ENCODE data around the gene ST7. TPM values are rescaled to one million over a fixed set of nuclear protein-coding genes. Genes with fewer than 3 reads are reported as not detected.

Gene ST7
- total RNA-seq, 1 donor from 2014 or later: 48.6 TPM

DNA sequence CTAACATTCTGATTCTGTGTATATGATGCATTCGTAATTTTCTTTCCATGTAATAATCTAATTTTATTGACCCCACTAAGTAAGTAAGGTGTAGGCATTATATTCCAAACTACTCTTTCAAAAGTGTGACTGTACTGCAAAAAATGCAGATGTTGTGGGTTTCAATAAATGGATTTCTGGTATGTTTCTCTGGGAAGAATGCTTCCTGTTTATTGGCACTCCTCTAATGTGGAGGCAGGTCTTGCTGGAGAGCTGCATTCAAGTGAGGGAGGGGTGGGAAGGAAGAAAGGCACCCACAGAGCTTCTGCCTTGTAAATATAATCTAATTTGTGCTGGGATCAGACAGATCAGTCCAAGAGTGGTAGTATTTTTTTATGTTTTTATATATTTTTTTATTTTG is 23.9 kb downstream of the ST7 start:
- no peak for ATAC-seq
- no peak overlapping the region for H3K4me3 ChIP-seq
- intact Hi-C loops (cut with DNase I): no loop called here
- TF ChIP-seq, protein P1, sequence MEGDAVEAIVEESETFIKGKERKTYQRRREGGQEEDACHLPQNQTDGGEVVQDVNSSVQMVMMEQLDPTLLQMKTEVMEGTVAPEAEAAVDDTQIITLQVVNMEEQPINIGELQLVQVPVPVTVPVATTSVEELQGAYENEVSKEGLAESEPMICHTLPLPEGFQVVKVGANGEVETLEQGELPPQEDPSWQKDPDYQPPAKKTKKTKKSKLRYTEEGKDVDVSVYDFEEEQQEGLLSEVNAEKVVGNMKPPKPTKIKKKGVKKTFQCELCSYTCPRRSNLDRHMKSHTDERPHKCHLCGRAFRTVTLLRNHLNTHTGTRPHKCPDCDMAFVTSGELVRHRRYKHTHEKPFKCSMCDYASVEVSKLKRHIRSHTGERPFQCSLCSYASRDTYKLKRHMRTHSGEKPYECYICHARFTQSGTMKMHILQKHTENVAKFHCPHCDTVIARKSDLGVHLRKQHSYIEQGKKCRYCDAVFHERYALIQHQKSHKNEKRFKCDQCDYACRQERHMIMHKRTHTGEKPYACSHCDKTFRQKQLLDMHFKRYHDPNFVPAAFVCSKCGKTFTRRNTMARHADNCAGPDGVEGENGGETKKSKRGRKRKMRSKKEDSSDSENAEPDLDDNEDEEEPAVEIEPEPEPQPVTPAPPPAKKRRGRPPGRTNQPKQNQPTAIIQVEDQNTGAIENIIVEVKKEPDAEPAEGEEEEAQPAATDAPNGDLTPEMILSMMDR (IDR thresholded peaks at IDR 0.05): no peak
- no peak overlapping the region for H3K27ac ChIP-seq
- no peak for DNase-seq
- H3K4me1 ChIP-seq: no peaks in the 10 kb centered on the region
- H3K9me3 ChIP-seq: no peaks in the 10 kb centered on the region
- H3K36me3 ChIP-seq: peaks cover 6% of the 10 kb centered on the region
- H3K27me3 ChIP-seq: no peaks in the 10 kb centered on the region

DNA sequence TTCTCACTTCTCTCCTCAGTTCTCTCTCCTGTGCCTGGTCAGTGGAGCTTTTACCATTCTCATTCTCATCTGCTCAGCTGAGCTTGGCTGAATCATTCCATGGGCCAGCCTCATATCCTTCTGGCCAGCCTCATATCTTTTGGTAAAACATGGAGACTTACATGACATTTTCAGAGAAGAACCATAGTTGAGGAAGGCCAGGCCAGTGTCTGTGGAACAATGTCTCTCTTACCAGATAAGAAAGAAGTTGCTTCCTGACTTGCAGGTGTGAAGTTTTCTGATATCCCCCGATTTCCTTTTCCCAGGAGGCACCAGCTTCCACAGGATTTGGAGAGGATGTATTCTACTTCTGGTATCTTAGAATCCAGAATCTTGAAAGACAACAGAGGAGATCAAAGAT is 24.7 kb downstream of the ST7 start:
- no peak overlapping the region for H3K4me3 ChIP-seq
- DNase-seq (no peak), ATAC-seq (no peak)
- H3K4me1 ChIP-seq: no peaks in the 10 kb centered on the region
- no peaks in the 10 kb centered on the region for H3K9me3 ChIP-seq
- TF ChIP-seq, protein P1 (IDR thresholded peaks at IDR 0.05): no peak
- no peaks in the 10 kb centered on the region for H3K27me3 ChIP-seq
- intact Hi-C loops (cut with DNase I): no loop called here
- peaks cover 1% of the 10 kb centered on the region for H3K36me3 ChIP-seq
- H3K27ac ChIP-seq: no peak overlapping the region

DNA sequence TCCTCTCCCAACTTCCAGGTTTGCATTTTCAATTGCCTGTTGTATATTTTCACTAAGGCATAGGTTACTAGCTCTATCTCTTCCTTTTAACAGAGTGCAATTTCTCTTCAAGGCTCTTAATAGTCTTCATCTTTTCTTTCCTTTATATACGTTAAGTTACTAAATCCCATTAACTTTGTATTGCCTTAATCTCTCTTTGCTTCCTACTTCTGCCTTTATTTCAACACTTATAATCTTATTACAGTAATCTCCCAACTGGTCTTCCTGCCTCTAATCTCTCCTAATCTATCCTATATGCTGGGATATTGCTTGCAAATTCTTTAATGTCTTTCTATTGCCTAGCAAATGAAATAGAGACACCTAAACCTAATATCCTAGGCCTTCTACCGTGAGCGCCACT is 26.1 kb downstream of the ST7 start:
- TF ChIP-seq, protein P1 (IDR thresholded peaks at IDR 0.05): no peak
- no peaks in the 10 kb centered on the region for H3K9me3 ChIP-seq
- intact Hi-C loops (cut with DNase I): no loop called here
- H3K4me3 ChIP-seq: no peak overlapping the region
- no peaks in the 10 kb centered on the region for H3K27me3 ChIP-seq
- ATAC-seq: no peak
- H3K4me1 ChIP-seq: no peaks in the 10 kb centered on the region
- no peak overlapping the region for H3K27ac ChIP-seq
- DNase-seq: no peak
- no peaks in the 10 kb centered on the region for H3K36me3 ChIP-seq

DNA sequence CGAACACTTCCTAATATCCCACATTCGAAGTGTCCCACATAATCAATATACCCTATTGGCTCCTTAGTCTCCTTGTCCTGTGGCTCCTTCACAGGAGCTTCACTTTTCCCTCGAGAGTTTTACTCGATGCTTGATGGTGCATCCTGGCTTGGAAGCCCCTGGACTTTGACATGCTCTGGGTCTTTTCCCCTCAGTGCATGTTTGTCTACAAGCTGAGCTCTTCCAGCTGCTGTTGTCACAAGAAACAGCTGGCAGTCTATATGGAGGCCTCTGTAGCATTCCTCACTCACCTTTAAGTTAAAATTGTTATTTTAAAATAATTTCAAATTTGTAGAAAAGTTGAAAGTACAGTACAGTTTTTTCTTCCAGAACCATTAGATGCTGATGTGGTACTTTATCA is 27.1 kb downstream of the ST7 start:
- H3K27ac ChIP-seq: no peak overlapping the region
- no peak for ATAC-seq
- no peaks in the 10 kb centered on the region for H3K9me3 ChIP-seq
- no peaks in the 10 kb centered on the region for H3K4me1 ChIP-seq
- H3K4me3 ChIP-seq: no peak overlapping the region
- no peaks in the 10 kb centered on the region for H3K27me3 ChIP-seq
- intact Hi-C loops (cut with DNase I): loop anchor here (10.0 kb wide), 1 partner anchor 134 kb away; no protein-coding TSS in a partner anchor
- TF ChIP-seq, protein P1 (IDR thresholded peaks at IDR 0.05): no peak
- DNase-seq: no peak
- no peaks in the 10 kb centered on the region for H3K36me3 ChIP-seq

DNA sequence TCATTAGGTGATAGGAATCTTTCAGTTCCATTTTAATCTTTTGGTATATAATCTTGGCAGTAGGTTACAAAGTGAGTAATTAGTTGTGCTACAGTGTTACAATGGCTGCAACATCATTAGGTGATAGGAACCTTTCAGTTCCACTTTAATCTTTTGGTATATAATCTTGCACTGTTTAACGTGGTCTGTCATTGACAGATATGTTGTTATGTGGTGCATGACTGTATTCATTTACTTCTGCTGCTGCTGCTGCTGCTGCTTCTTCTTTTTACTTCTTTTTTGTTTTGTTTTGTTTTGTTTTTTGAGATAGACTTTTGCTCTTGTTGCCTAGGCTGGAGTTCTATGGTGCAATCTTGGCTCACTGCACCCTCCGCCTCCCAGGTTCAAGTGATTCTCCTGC is 28.6 kb downstream of the ST7 start:
- no peak for DNase-seq
- no peaks in the 10 kb centered on the region for H3K4me1 ChIP-seq
- TF ChIP-seq, protein P1 (IDR thresholded peaks at IDR 0.05): no peak
- H3K27ac ChIP-seq: no peak overlapping the region
- no peaks in the 10 kb centered on the region for H3K9me3 ChIP-seq
- H3K27me3 ChIP-seq: no peaks in the 10 kb centered on the region
- H3K36me3 ChIP-seq: no peaks in the 10 kb centered on the region
- no peak overlapping the region for H3K4me3 ChIP-seq
- no peak for ATAC-seq
- intact Hi-C loops (cut with DNase I): loop anchor here (10.0 kb wide), 1 partner anchor 133 kb away; no protein-coding TSS in a partner anchor

DNA sequence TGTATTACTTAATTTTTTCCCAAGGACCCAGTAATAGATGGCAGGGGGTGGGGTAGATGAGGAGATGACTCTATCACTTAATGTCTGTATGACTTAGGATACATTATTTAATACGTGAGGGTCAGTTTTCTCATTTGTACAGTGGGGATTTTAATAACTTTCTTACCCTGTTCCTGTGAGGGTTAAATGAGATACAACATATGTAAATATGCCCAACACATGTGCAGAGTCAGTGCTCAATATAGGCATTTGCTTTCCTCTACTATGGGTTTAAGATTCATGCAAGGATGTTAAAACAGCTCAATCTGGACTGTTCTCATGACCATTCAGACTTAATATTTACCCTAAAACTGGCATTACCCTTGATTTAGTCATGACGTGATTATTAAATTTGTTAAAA is 31.2 kb downstream of the ST7 start:
- no peak for DNase-seq
- no peak overlapping the region for H3K27ac ChIP-seq
- TF ChIP-seq, protein P1 (IDR thresholded peaks at IDR 0.05): no peak
- no peak for ATAC-seq
- no peaks in the 10 kb centered on the region for H3K9me3 ChIP-seq
- no peak overlapping the region for H3K4me3 ChIP-seq
- no peaks in the 10 kb centered on the region for H3K4me1 ChIP-seq
- intact Hi-C loops (cut with DNase I): loop anchor here (10.0 kb wide), 1 partner anchor 130 kb away; no protein-coding TSS in a partner anchor
- H3K36me3 ChIP-seq: no peaks in the 10 kb centered on the region
- no peaks in the 10 kb centered on the region for H3K27me3 ChIP-seq
